Measurements from ENCODE around the gene CCIN. TPM values are rescaled to one million over a fixed set of nuclear protein-coding genes. Genes with fewer than 3 reads are reported as not detected.
A peak's percentile ranks its signal among the peaks of the same experiment; 100 is the strongest.

CCIN gene
- total and polyA plus RNA-seq, 12 donors: 0.12 to 0.15 TPM; not detected in 10

DNA sequence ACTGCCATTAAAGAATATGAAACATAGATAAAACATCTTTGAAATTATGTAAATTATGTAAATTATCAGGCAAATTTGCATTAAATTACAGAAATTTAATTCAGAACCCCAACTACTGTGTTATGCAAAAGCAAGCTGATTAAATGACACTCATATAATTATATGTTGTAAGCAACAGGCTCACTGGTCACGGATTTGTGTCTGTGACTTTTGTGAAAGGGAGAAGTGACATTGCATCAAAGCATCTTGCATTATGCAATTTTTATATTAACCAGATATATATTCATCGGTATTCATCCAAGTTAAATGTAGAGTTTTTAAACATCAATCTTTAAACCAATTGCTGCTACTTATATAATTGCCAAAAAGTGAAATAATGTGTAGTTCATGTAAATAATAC is 45.7 kb upstream of the CCIN start:
- Histone ChIP-seq H3K4me3 (no peak overlapping the region), H3K9me3 (no peaks in the 10 kb centered on the region), H3K27ac (no peak overlapping the region), H3K36me3 (peaks cover 0 to 60% (median 0%) of the 10 kb centered on the region in 9 donors), H3K27me3 (no peaks in the 10 kb centered on the region), H3K4me1 (peaks cover 0 to 23% (median 0%) of the 10 kb centered on the region in 9 donors)
- 88 to 98% methylated on average over 2 of the region's 2 CpGs for WGBS, 2 donors
- DNase-seq: no peak
- no peak for ATAC-seq
- intact Hi-C loops (cut with DNase I): no loop called here
- TF ChIP-seq CTCF (IDR thresholded peaks at IDR 0.05): no peak

DNA sequence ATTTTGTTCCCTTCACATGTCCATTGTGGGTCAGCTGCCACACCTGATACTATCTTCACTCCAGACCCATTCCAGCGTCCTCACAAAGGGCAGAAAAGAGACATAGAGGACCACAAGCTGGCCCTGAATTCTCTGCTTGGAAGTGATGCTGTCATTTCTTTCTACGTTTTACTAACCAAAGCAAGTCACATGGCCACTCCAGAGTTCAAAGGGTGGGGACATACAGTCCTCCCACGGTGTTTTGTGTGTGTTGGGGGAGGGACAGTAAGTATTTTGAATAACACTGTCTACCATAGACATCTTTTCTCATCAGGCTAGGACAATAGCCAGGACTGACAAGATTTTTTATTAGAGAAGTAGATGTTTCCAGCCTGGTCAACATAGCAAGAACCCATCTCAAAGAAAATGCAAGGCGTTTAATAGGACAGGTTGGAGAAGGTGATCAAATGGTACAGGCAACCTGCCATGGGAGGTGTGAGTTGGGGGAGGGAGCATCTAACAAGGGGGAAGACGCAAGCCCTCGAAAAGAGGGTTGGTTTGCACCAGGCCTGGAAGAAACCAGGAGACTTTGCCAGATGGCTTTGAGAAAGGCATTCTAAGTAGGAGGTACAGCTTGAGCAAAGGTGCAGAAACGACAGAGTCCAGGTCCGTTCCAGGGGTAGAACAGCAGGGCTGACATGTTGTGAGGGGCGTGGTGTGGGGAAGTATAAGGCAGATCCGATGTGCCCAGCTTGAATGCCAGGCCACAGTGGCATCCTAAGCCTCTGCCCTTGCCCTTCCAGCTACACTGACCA is 43.9 kb upstream of the CCIN start:
- Histone ChIP-seq H3K36me3 (peaks cover 0 to 45% (median 0%) of the 10 kb centered on the region in 9 donors), H3K4me1 (peaks cover 0 to 37% (median 0%) of the 10 kb centered on the region in 9 donors), H3K4me3 (no peak overlapping the region), H3K9me3 (no peaks in the 10 kb centered on the region), H3K27me3 (no peaks in the 10 kb centered on the region), H3K27ac (no peak overlapping the region)
- 83 to 86% methylated on average over 10 of the region's 10 CpGs for WGBS, 2 donors
- TF ChIP-seq CTCF (IDR thresholded peaks at IDR 0.05): no peak
- ATAC-seq (peak in 1 of 8 donors; percentile 38), DNase-seq (no peak)
- intact Hi-C loops (cut with DNase I): no loop called here

- DNase-seq (no peak), ATAC-seq (no peak)
- no peaks in the 10 kb centered on the region for H3K27me3 ChIP-seq
- 69 to 76% methylated on average over 7 of the region's 7 CpGs for WGBS, 2 donors
- intact Hi-C loops (cut with DNase I): no loop called here
- no peaks in the 10 kb centered on the region for H3K9me3 ChIP-seq
- TF ChIP-seq CTCF (IDR thresholded peaks at IDR 0.05): no peak
- H3K4me3 ChIP-seq: no peak overlapping the region
- peaks cover 0 to 36% (median 0%) of the 10 kb centered on the region in 9 donors for H3K36me3 ChIP-seq
- peaks cover 0 to 37% (median 0%) of the 10 kb centered on the region in 9 donors for H3K4me1 ChIP-seq
- peak overlapping the region in 1 of 10 donors; percentile 21 for H3K27ac ChIP-seq
Observed at GRCh38 chr9:36126016-36126730, 43.0 kb upstream of the CCIN start.

- TF ChIP-seq CTCF (IDR thresholded peaks at IDR 0.05): no peak
- intact Hi-C loops (cut with DNase I): no loop called here
- WGBS, 2 donors: 78 to 82% methylated on average over 5 of the region's 5 CpGs
- Histone ChIP-seq H3K9me3 (no peaks in the 10 kb centered on the region), H3K27ac (peak overlapping the region in 1 of 10 donors; percentile 72), H3K27me3 (no peaks in the 10 kb centered on the region), H3K36me3 (peaks cover 0 to 20% (median 0%) of the 10 kb centered on the region in 9 donors), H3K4me3 (no peak overlapping the region), H3K4me1 (peaks cover 0 to 37% (median 0%) of the 10 kb centered on the region in 9 donors)
- ATAC-seq: peak in 4 of 8 donors; percentile 49 to 69 (median 60)
- no peak for DNase-seq
Observed at GRCh38 chr9:36127652-36128244, 41.4 kb upstream of the CCIN start.

Measured in heart right ventricle (tissue), 16 donors.